Activated naive CD4-positive, alpha-beta T cell (primary cell): ENCODE data around the gene MBD5.

Source experiments
- DNase-seq, 4 experiments: peaks; one replicate each; lab custom pipeline; 2025; lab: John Stamatoyannopoulos, UW

Gene MBD5

DNA sequence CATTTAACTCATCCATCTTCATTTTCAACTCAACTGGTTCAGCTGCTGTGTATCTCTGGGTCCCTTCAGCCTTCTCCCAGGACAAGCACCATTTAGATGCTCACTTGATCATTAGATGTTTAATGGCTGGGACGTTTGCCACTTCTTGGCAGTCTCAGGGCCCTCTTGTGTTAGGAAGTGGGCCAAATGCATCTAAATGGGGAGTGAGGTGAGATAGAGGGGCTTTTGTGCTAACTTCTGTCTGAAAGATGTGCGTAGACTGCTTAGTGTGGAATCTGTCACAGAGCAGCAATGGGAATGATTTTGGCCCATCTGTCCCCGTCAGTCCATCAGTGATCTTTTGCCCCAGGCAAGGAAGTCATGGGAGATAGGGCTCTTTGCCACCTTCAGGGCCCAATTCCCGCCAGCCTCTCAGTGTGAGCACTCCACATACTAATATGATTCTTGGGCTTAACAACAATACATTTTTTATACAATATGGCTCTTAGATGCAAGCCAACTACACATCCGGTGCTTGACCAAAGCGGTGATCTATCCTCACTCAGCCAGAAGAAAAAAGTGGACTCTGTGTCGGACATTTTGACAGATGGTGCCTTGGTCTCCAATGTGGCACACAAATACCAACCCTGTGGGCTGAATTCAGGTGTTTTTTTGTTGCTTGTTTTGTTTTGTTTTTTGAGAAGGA, 528.0 kb downstream of the MBD5 start:
- DNase-seq: no peak

DNA sequence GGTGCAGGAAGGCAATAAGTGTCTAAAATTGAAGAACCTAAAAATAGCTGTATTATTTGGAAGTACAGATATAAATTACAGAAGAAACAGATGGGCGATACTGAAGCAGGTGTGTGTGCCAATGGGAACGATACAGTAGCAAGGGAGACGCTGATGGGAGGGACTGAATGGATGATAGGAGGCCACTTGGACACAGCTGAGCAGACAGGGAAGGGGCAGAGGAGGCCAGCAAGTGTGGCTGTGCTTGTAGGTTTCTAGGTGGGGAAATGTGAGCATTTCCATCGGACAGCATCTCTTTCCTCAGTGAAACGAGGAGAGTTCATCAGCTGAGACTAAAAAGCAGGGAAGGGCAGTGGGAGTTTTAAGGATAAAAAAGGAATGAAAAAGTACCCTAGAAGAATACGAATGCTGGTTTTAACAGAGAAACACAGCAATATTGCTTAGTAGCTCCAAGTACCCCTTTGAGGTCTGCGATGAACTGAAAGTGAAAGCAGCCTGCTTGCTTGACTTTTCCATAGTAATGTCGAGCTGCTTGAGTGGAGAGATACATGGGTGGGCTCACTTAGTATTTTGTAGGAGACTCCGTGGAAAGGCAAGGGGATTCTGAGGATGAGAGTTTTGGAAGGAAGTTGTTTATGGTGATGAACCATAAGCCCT, 531.9 kb downstream of the MBD5 start:
- DNase-seq: no peak

DNA sequence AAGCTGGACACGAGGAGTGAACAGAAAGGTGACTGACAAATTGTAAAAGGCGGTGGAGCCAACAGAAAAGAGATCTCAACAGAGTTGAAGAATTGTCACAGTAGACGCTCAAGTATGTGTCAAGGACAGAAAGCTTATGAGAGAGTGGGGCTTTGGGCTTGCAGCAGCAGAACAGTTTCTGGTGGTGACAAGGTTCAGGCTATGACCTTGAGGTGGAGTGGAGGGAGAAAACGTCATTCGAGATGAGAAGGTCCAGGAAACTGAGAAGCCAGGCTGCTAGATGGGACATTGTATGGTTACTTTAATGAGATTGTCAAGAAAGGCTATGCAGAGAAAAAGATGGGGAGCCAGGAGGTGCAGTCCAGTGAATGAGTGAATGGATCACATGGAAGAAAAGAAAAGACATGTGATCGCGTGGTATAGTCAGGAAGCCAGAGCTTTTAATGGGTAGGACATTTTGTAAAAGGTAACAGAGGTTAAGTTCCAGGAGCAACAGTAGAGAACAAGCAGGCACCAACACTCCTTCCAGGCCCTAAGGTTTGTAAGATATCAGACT, 532.5 kb downstream of the MBD5 start:
- DNase-seq: no peak

DNA sequence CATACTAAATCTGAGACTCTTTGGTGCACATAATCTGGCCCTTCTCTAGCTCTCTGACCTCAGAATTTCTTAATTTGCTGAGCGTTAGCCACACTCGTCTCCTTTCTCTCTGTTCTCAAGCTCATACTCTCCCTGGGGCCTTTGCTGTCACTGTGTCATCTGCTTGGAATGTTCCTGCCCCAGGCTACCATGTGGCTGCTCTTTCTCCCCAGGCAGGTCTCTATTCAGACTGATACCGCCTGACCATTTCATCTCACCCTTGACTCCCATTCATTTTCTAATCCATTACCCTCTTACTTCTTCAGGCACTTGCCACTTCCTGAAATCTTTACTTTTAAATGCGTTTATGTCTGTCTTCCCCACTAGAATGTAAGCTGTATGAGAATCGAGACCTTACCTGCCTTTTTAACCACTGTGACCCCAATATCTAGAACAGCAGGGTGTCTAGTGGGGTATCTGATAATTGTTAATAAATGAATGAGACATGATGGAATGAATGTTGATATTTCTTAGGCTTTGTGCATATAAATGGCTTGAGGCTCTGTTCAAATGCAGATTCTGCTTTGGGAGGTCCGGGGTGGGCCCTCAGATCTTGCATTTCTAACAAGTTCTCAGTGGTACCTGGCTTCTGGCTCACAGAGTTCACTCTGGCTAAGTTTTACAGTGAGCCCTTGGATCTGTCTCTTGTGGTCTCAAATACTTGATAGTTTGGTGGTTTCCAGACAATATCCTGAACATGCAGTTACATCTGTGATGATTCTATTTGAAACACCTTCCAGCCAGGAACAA, 533.8 kb downstream of the MBD5 start:
- DNase-seq: no peak

DNA sequence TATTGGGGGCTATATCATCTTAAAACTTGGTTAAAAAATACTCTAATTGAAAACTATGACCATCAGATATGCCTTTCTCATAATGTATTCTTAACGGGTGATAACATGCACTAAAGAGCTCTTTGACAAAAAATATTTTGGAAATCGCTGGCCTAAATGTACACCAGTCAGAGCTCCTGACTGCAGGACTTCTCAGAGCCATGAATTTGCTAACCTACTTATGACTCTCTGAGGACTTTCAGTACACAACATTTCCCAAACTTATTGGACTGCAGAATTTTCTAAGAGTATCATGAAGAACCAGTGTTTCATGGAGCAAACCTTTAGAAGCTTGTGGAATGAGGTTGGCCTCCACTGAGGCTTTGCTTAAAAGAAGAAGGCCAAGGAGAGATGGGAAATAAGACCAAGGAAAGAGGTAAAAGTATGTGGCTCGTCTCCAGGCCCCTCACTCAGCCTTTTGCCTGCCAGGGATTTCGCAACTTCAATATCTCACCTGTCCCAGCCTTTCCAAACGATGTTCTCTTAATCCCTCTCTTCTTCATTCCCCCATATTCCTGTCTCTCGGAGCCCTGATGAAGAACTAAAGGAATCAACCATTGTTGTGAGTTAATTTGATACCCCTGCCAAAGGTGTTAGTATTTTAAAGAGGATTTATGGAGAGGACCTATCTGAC, 534.9 kb downstream of the MBD5 start:
- no peak for DNase-seq

DNA sequence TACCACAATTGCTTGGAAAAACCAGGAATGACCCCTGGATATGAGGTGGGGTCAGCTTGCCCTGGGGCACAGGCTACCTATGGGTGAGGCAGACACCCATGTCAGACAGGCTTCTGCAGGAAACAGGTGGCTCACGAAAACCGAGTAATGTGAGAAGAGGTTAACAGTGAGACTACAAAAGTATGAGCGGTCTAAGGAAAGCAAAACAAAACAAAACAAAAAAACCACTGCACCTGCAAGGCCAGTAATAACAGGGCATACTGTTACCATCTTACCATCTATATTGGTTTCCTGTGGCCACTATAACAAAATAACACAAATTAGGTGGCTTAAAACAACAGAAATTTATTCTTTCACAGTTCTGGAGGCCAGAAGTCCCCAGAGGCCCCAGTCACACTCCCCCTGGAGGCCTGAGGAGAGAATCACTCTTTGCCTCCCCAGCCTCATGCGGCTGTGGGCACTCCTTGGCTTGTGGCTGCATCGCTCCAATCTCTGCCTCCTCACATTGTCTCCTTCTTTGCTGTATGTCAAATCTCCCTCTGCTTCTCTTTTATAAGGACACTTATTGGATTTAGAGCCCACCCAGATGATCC, 537.0 kb downstream of the MBD5 start:
- DNase-seq: no peak

DNA sequence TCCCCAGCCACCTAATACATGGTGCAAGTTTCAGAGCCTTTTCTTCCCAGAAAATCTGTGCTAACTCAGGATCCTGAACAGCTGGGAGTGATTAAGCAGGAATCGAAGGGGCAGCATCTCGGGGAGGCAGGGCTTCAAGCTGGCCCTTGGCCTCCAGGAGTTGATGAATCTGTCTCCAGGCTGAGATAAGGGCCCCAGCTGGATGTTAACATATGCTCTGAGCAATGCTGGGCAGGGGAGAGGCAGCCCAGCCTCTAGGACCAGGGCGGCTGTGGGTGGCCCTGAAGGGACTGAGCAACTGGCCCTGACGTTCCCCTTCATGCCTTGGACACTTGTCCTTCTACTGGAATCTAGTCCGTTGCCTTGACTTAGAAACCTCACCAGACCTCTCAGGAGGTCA, 539.6 kb downstream of the MBD5 start:
- no peak for DNase-seq

DNA sequence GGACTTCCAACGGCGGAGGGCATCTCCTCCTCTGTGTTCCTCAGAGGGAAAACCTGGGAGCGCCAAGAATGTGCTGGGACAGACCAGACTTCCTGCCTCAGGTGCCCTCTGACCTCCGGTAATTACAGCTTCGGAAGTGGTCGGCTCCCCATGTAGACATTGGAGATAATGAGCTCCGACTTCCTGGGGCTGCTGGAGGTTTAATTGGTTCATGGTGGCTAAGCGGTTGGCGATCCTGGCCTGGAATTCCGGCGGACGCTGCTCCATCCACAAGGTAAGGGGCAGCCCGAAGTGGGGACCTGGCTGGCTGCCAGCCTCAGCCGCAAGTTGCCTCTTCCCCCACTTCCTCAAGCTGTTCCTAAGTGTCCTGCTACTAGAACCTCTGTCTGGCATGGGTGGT, 540.5 kb downstream of the MBD5 start:
- no peak for DNase-seq

DNA sequence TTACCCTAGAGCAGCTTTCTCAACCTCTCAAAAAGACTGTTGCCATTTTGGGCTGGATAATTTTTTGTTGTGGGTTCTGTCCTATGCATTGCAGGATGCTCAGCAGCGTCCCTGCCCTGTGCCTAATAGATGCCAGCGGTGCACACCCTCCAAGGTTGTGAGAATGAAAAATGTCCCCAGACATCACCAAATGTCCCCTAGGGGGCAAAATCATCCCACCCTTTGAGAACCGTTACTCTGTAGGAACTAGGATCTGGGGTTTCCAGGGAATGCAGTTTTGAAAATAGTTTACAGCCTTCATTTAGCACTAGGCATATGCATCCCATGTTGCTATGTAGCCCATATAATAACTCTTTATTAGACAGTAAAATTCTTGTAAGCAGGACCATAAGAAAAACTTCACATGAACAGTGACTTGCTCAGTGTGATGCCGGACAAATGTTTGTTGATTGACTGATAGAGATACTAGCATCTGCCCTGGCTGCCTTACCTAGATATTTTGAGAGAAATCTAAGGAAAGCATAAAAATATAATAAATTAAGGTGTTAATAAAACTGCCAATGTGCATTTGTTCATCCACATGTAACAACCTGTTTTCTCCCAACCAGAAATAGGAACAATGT, 544.5 kb downstream of the MBD5 start:
- DNase-seq: no peak
